WI38 (cell line): ENCODE data around the gene FAM167B.
A peak's percentile ranks its signal among the peaks of the same experiment; 100 is the strongest.

ENCODE experiments used
- H3K4me3 ChIP-seq: 2 replicates; pipeline ENCODE4 v1.5.1; 2011; ENCODE audit warnings: low read depth, mild to moderate bottlenecking, control low read depth, low read length
- TF ChIP-seq, protein P1 (sequence below): IDR thresholded peaks from 2 replicates; pipeline ENCODE4 v1.5.1; 2012; ENCODE audit warnings: low read depth, mild to moderate bottlenecking, control low read depth, low read length

The FAM167B gene

DNA sequence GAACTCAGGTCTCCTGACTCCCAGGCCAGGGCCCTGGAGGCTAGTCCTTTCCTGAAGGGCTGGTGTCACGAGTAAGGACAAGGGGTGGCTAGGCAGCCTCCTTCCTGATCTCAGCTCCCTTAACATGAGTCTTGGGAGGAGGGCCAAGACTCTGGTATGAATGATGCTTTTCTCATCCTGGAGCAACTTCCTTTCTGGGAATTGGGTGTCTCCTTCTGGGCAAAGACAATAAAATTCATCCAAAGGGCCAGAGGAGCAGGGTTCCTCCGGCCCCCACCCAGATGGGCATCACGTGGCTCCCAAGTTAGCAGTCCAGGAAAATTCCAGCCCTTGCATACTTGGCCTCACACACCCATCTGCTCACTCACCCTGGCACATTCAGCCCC, at the start of gene FAM167B:
FAM167B (plus strand) TSS at position 335 of the 386 bp plus-strand sequence. CDS start 200 bp downstream, outside the sequence.
- no peak within 1 kb of the TSS for H3K4me3 ChIP-seq
- TF ChIP-seq, protein P1, sequence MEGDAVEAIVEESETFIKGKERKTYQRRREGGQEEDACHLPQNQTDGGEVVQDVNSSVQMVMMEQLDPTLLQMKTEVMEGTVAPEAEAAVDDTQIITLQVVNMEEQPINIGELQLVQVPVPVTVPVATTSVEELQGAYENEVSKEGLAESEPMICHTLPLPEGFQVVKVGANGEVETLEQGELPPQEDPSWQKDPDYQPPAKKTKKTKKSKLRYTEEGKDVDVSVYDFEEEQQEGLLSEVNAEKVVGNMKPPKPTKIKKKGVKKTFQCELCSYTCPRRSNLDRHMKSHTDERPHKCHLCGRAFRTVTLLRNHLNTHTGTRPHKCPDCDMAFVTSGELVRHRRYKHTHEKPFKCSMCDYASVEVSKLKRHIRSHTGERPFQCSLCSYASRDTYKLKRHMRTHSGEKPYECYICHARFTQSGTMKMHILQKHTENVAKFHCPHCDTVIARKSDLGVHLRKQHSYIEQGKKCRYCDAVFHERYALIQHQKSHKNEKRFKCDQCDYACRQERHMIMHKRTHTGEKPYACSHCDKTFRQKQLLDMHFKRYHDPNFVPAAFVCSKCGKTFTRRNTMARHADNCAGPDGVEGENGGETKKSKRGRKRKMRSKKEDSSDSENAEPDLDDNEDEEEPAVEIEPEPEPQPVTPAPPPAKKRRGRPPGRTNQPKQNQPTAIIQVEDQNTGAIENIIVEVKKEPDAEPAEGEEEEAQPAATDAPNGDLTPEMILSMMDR = no peak

DNA sequence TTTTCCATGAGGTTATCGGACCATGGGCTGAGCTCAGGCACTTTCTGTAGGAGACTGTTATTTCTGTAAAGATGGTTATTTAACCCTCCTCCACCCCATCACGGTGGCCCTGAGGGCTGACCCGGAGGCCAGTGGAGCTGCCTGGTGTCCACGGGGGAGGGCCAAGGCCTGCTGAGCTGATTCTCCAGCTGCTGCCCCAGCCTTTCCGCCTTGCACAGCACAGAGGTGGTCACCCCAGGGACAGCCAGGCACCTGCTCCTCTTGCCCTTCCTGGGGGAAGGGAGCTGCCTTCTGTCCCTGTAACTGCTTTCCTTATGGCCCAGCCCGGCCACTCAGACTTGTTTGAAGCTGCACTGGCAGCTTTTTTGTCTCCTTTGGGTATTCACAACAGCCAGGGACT, 49.2 kb upstream of the FAM167B start:
- TF ChIP-seq, protein P1 = no peak
- H3K4me3 ChIP-seq = no peak overlapping the region

DNA sequence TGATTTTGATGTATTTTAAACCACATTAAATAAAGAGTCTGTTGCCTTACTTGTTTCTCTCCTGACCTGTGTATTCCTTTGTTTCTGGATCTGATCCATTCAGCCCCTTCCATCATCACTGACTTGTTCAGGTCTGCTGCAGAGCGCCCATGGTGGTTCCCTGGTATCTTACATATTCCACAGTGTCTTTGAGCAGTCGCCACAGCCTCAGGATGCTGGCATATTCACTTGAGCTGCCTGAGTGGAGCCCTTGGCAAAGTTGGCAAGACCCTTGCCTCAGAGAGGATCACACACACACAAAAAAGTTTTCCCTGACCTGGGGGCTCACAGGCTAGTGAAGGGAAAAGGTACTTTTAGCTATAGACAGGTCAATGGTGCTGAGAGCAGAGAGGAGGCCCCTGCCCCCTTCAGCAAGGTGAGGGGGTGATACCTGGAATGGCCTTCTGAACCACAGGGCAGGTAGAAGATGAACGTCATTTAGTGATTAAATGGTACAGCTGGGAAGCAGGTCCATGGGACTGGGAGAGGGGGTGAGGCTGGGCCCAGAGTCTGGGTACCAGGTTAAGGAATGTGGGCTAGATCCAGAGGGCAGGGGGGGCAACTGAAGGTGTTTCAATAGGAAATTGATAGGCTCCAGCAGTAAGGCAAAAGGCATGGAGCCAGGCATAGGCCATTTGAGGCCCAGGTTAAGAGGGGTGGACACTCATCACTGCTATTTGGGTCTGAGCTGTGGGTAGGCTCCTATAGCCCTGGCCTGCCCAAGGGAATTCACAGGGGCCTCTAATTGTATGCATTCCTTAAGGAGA, 48.6 kb upstream of the FAM167B start:
- H3K4me3 ChIP-seq = no peak overlapping the region
- TF ChIP-seq, protein P1 = no peak

DNA sequence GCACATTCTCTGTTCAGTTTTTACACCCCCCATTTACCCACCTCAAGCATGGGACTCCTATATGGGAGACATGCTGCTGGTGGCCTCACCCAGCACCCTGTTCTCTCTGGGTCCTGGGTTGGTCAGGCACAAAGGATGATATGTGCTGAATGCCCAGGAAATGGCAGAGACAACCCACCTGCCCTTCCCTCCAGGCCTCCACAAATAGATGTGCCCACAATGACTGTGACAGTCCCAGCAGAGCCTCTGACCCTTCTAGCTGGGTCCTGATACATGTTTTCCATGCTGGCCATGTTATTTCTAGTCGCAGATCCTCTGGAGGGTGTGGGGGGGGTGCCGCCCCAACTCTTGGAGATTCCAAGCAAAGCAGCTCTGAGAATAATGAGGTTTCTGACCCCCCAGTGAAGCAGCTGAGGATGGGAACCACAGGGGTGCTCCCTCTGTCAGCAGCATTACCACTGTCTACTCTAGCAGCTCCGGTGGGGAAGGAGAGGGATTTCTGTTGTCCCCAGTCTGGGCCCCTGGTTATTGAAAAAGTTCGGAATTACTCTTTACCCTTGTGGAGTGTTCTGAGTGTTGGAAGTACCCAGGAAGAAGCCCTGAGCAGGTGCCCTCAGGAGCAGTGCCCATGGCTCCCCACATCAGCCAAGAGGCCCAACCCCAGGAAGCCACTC, 47.8 kb upstream of the FAM167B start:
- no peak overlapping the region for H3K4me3 ChIP-seq

DNA sequence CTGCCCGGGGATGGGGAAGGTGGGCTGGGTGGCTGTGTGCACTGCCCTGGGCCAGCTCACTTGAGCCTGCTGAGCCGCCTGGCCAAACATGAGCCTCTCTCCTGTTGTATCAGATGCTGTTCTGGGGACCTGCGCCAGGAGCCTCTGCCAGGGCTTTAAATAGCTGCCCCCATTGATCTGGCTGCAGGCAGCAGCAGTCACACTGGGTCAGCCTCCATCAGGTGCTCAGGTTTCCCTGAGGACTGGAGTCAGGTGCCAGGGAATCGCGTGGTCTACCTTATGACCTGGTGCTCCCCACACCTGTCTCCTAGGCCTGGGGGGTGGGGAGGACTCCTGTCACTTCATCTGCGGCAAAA, 47.3 kb upstream of the FAM167B start:
- TF ChIP-seq, protein P1 = no peak
- peak overlapping the region; percentile 75 for H3K4me3 ChIP-seq

More for the DNA sequence above, 47.8 kb upstream of the FAM167B start:
- TF ChIP-seq, protein P1 = no peak

DNA sequence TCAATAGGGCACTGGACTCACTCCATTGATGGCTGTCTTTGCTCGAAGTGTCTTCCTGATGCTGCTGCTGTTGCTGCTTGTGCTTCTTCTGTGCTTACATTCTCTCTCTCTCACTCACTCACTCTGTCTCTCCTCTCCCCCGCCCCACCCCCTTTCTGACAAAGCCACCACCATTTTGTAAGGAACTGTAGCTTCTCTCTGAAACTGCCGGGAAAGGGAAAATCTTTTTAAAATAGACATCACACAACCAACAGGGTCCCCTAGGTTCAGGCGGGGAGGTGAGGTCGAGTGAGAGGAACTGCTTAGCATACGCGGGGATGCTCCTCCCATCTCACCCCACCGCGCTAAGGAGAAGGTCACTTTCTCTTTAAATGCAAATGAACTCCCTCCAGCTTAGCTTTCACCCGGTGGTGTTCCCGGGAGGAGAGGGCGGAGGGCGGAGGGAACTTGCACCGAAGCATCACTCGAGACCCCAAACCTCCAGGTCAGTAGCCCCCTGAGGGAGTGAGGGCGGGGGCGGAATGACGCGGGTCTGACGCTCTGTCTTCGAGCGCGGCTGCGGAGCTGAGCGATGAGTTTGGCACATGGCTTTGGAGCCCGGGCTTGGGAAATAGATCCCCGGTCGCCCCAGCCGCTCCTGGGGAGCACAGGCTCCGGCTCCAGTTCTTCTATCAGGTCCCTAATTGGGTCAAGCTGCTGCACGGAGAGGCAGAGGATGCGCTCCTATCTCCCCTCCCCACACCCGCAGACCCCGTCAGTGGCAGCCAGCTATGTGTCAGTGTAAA, 46.6 kb upstream of the FAM167B start, which contains the start of gene CCDC28B:
CCDC28B (plus strand) TSS at position 370 of the 785 bp plus-strand sequence. CDS start 1,341 bp downstream, outside the sequence.
- peak within 1 kb of the TSS; percentile 75 for H3K4me3 ChIP-seq
- TF ChIP-seq, protein P1 = no peak
